Hematopoietic multipotent progenitor cell treated with erythropoietin and hydrocortisone succinate and interleukin-3 and kit ligand, for 17 days (in vitro differentiated cells): ENCODE results near the gene IMP3.
"Not testable (repeated sequence)": the region's sequence is repeated elsewhere in the genome, so short reads cannot be mapped to it uniquely, and the experiment has no call there.

Source experiments
- DNase-seq: peaks from one replicate; pipeline ENCODE4 v3.0.0-alpha.2; 2015; ENCODE audit warnings: low spot score

Gene IMP3

GRCh38 chr15:75650908-75651809, 11.1 kb upstream of the IMP3 start:
- DNase-seq, result no peak

- DNase-seq, result no peak
These were observed 9.8 kb upstream of the IMP3 start for GRCh38 chr15:75649848-75650247.

GRCh38 chr15:75649045-75649761, 9.2 kb upstream of the IMP3 start:
- no peak for DNase-seq

- no peak for DNase-seq
These were observed 8.4 kb upstream of the IMP3 start for GRCh38 chr15:75648156-75649000.

- no peak for DNase-seq
These were observed 7.5 kb upstream of the IMP3 start, which contains the start of gene SNX33 for GRCh38 chr15:75647370-75648155. TSS of gene SNX33 (plus strand) at chr15:75647912. CDS start at chr15:75649103, 1,191 bp downstream.

- DNase-seq, result no peak
These were observed 6.9 kb upstream of the IMP3 start for GRCh38 chr15:75646944-75647364.

GRCh38 chr15:75646112-75646943, 6.3 kb upstream of the IMP3 start:
- DNase-seq, result no peak

- DNase-seq, result no peak
These were observed 4.4 kb upstream of the IMP3 start for GRCh38 chr15:75644376-75644775.

GRCh38 chr15:75641603-75642002, 1.6 kb upstream of the IMP3 start:
- no peak for DNase-seq

- DNase-seq, result no peak
These were observed 1.1 kb upstream of the IMP3 start for GRCh38 chr15:75641179-75641503.

- DNase-seq, result peak; percentile 25
These were observed 607 bp upstream of the IMP3 start for GRCh38 chr15:75640483-75641178.

GRCh38 chr15:75639191-75639708, 774 bp downstream of the IMP3 start:
- no peak for DNase-seq

- DNase-seq, result no peak
These were observed 2.6 kb downstream of the IMP3 start for GRCh38 chr15:75637245-75638009.

GRCh38 chr15:75636026-75636425, 4.0 kb downstream of the IMP3 start:
- no peak for DNase-seq

- DNase-seq, result not testable (repeated sequence)
These were observed 6.1 kb downstream of the IMP3 start for GRCh38 chr15:75633922-75634321.

GRCh38 chr15:75631935-75632334, 8.1 kb downstream of the IMP3 start:
- no peak for DNase-seq

- peak; percentile 79 for DNase-seq
These were observed 14.3 kb downstream of the IMP3 start, which contains the start of gene SNUPN for GRCh38 chr15:75625542-75626347. TSS of gene SNUPN (minus strand) at chr15:75625725. CDS start at chr15:75621051, 4,674 bp downstream.

GRCh38 chr15:75622505-75622904, 17.5 kb downstream of the IMP3 start:
- DNase-seq, result no peak
